Coronary artery (tissue), 2 donors: ENCODE measurements around the gene CST7.

Experiments
- DNase-seq: peaks from one replicate; pipeline ENCODE4 v3.0.0-alpha.2; 2017; ENCODE audit warnings: low spot score
- H3K27ac ChIP-seq, 2 donors: fragments of 200-600 bp; sonication (generic); one replicate each; pipeline ENCODE4 v1.5.1; 2016 to 2019
- H3K4me3 ChIP-seq: fragments of 200-600 bp; sonication (generic); 2 replicates; pipeline ENCODE4 v1.5.1; 2016; ENCODE audit warnings: mild to moderate bottlenecking, moderate library complexity
- CTCF ChIP-seq: fragments of 200-600 bp; sonication (generic); IDR thresholded peaks from one replicate; pipeline ENCODE4 v1.5.1; 2019; ENCODE audit warnings: antibody characterized with exemption

The CST7 gene

GRCh38 chr20:24969186-24970029, 20.3 kb downstream of the CST7 start:
- no peak for TF ChIP-seq CTCF
- Histone ChIP-seq H3K4me3 (no peak overlapping the region), H3K27ac (no peak overlapping the region)
- DNase-seq: peak; percentile 62

DNA sequence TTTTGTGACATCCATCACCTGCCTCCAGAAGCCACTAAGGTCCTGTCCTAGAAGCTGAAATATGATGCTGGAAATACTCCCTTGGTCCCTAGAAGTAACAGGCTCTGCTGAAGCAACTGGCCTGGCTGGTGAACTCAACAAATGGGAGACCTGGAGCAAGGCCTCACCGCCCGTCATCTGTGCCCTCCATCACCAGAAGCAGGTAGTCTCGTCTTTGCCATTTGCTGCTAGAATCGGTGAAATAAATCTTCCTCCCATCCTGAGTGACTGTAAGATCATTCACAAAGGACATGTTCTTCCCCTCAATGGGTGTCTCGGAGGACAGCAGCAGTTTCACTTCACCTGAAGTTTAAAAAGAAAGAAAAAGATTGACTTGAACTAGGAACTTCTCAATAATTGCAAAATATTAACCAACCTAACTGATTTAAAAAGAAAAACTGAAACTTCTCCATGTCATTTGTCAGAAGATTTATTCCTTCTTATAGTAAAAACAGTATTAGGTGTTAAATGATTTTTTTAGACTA, 21.0 kb downstream of the CST7 start:
- no peak overlapping the region for H3K27ac ChIP-seq
- TF ChIP-seq CTCF: no peak
- no peak for DNase-seq
- H3K4me3 ChIP-seq: no peak overlapping the region

- Histone ChIP-seq H3K4me3 (no peak overlapping the region), H3K27ac (no peak overlapping the region)
- no peak for TF ChIP-seq CTCF
- DNase-seq: no peak
Measured at GRCh38 chr20:24970754-24971153, 21.7 kb downstream of the CST7 start.

DNA sequence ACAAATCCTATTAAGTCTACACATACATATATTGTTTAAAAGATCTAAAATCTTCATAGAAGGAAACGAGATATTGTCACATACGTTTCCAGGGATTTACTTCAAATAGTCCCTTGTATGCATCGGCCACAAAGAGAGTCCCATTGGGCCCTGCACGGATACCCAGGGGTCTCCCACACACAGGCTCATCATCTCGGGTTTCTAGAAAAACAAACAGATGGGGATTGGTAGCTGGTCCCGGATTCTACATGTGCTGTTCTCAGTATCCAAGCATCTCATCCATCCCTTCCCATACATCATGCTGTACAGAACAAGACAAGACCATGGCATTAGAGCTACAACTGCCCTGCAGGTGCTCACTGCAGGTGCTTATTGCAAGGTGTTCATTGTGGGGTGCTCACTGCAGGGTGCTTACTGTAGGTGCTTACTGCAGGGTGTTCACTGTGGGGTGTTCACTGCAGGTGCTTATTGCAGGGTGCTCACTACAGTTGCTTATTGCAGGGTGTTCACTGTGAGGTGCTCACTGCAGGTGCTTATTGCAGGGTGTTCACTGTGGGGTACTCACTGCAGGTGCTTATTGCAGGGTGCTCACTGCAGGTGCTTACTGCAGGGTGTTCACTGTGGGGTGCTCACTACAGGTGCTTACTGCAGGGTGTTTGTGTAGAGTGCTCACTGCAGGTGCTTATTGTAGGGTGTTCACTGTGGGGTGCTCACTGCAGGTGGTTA, 22.5 kb downstream of the CST7 start:
- H3K27ac ChIP-seq: no peak overlapping the region
- H3K4me3 ChIP-seq: no peak overlapping the region
- DNase-seq: peak; percentile 33
- TF ChIP-seq CTCF: no peak

DNA sequence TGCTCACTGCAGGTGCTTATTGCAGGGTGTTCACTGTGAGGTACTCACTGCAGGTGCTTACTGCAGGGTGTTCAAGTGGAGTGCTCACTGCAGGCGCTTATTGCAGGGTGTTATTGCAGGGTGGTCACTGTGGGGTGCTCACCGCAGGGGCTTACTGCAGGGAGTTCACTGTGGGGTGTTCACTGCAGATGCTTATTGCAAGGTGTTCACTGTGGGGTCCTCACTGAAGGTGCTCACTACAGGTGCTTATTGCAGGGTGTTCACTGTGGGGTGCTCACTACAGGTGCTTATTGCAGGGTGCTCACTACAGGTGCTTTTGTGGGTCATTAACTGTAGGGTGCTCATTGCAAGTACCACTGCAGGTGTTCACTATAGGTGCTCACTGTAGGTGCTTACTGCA, 23.3 kb downstream of the CST7 start:
- TF ChIP-seq CTCF: no peak
- Histone ChIP-seq H3K4me3 (no peak overlapping the region), H3K27ac (no peak overlapping the region)
- peak; percentile 8 for DNase-seq

GRCh38 chr20:24977336-24977735, 28.3 kb downstream of the CST7 start:
- no peak overlapping the region for H3K27ac ChIP-seq
- peak; percentile 45 for DNase-seq
- TF ChIP-seq CTCF: no peak
- H3K4me3 ChIP-seq: no peak overlapping the region
